Nephron progenitor cell (in vitro differentiated cells): Measurements from ENCODE around the gene HHATL.

Experiments used
- DNase-seq: peaks from one replicate; pipeline ENCODE4 v3.0.0; 2021
- H3K27ac Mint-ChIP-seq: 2 replicates; pipeline ENCODE4 v1.8.0; 2021; ENCODE audit warnings: mild to moderate bottlenecking, moderate library complexity, mixed read lengths
- H3K27me3 Mint-ChIP-seq: 2 replicates; pipeline ENCODE4 v1.8.0; 2021; ENCODE audit warnings: mild to moderate bottlenecking, low read depth, mixed read lengths; ENCODE audit not compliant: poor library complexity
- H3K36me3 Mint-ChIP-seq: 2 replicates; pipeline ENCODE4 v1.8.0; 2021; ENCODE audit warnings: low read depth, mixed read lengths
- H3K4me1 Mint-ChIP-seq: 2 replicates; pipeline ENCODE4 v1.8.0; 2021; ENCODE audit warnings: mixed read lengths
- H3K4me3 Mint-ChIP-seq: 2 replicates; pipeline ENCODE4 v1.8.0; 2021; ENCODE audit warnings: mild to moderate bottlenecking, moderate library complexity, mixed read lengths
- H3K9me3 Mint-ChIP-seq: 2 replicates; pipeline ENCODE4 v1.8.0; 2021; ENCODE audit warnings: mild to moderate bottlenecking, moderate library complexity, mixed read lengths
- TF ChIP-seq, protein P1 (sequence below): fragments of 200-600 bp; sonication (generic); IDR thresholded peaks from 2 replicates; pipeline ENCODE4 v1.5.0; 2021; ENCODE audit warnings: antibody characterized with exemption

HHATL gene

DNA sequence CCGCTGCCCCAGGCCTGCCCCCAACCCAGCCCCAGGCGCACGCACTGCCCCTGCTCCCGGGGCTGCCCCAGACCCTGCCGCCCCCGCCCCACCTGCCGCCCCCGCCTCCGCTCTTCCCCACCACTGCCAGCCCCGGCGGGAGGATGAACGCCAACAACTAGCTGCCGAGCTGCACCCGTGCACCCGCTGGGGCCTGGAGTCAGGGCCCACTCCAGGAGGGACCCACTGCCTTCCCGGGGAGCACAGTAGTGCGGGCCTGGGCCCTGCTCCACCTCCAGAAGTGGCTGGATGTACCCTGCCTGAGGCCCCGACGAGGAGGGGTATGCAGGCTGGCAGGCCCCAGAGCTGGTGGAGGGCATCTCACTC lies 38.2 kb downstream of the HHATL start:
- Mint-ChIP-seq H3K27me3 (peaks cover 4% of the 10 kb centered on the region), H3K4me3 (no peak overlapping the region), H3K36me3 (no peaks in the 10 kb centered on the region), H3K4me1 (peaks cover 15% of the 10 kb centered on the region), H3K9me3 (peaks cover 5% of the 10 kb centered on the region), H3K27ac (no peak overlapping the region)
- no peak for DNase-seq
- TF ChIP-seq, protein P1, sequence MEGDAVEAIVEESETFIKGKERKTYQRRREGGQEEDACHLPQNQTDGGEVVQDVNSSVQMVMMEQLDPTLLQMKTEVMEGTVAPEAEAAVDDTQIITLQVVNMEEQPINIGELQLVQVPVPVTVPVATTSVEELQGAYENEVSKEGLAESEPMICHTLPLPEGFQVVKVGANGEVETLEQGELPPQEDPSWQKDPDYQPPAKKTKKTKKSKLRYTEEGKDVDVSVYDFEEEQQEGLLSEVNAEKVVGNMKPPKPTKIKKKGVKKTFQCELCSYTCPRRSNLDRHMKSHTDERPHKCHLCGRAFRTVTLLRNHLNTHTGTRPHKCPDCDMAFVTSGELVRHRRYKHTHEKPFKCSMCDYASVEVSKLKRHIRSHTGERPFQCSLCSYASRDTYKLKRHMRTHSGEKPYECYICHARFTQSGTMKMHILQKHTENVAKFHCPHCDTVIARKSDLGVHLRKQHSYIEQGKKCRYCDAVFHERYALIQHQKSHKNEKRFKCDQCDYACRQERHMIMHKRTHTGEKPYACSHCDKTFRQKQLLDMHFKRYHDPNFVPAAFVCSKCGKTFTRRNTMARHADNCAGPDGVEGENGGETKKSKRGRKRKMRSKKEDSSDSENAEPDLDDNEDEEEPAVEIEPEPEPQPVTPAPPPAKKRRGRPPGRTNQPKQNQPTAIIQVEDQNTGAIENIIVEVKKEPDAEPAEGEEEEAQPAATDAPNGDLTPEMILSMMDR, result no peak

GRCh38 chr3:42663581-42664437 lies 38.8 kb downstream of the HHATL start:
- no peak for DNase-seq
- Mint-ChIP-seq H3K27me3 (peaks cover 4% of the 10 kb centered on the region), H3K4me3 (no peak overlapping the region), H3K4me1 (peaks cover 15% of the 10 kb centered on the region), H3K27ac (no peak overlapping the region), H3K9me3 (peaks cover 2% of the 10 kb centered on the region), H3K36me3 (no peaks in the 10 kb centered on the region)
- TF ChIP-seq, protein P1, result no peak

GRCh38 chr3:42662813-42663535 lies 39.6 kb downstream of the HHATL start:
- DNase-seq, result no peak
- H3K36me3 Mint-ChIP-seq, result no peaks in the 10 kb centered on the region
- no peaks in the 10 kb centered on the region for H3K9me3 Mint-ChIP-seq
- TF ChIP-seq, protein P1, result no peak
- H3K4me1 Mint-ChIP-seq, result peaks cover 9% of the 10 kb centered on the region
- H3K27me3 Mint-ChIP-seq, result peaks cover 4% of the 10 kb centered on the region
- no peak overlapping the region for H3K4me3 Mint-ChIP-seq
- H3K27ac Mint-ChIP-seq, result no peak overlapping the region

GRCh38 chr3:42662037-42662812 lies 40.4 kb downstream of the HHATL start:
- Mint-ChIP-seq H3K9me3 (no peaks in the 10 kb centered on the region), H3K4me3 (no peak overlapping the region), H3K36me3 (no peaks in the 10 kb centered on the region), H3K4me1 (peaks cover 2% of the 10 kb centered on the region), H3K27me3 (peaks cover 6% of the 10 kb centered on the region), H3K27ac (no peak overlapping the region)
- DNase-seq, result no peak
- TF ChIP-seq, protein P1, result no peak

DNA sequence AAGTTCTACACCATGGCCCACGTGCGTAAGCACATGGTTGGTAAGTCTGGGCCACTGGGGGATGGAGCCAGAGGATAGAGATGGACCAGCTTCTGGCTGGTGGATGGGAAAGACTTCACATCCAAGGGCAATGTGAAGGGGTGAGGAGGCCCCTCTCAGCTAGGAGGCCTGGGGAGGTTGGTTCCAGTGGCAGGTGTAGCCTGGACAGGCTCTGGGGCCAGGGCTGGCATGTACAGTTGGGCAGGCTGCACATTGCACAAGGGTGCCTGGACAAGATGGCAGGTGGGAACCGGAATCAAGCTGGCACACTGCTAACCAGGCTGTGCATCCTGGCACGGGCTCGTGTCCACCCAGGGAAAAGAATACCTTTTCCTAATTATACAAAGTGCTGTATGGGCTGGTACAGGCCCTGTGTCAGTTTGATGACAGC lies 41.0 kb downstream of the HHATL start:
- Mint-ChIP-seq H3K4me3 (no peak overlapping the region), H3K4me1 (no peaks in the 10 kb centered on the region), H3K27me3 (peaks cover 6% of the 10 kb centered on the region), H3K36me3 (no peaks in the 10 kb centered on the region), H3K27ac (no peak overlapping the region), H3K9me3 (no peaks in the 10 kb centered on the region)
- DNase-seq, result no peak
- TF ChIP-seq, protein P1, result no peak
